ENCODE results near the gene MTA1.

Gene MTA1

GRCh38 chr14:105424861-105425260 lies 5.2 kb downstream of the MTA1 start:
- DNase-seq (ENCODE audit: low spot score), result no peak

GRCh38 chr14:105425823-105426247 lies 6.2 kb downstream of the MTA1 start:
- no peak for DNase-seq (ENCODE audit: low spot score)

GRCh38 chr14:105426416-105427130 lies 6.9 kb downstream of the MTA1 start:
- DNase-seq (ENCODE audit: low spot score), result no peak

- no peak for DNase-seq (ENCODE audit: low spot score)
These were observed 7.8 kb downstream of the MTA1 start for GRCh38 chr14:105427412-105427811.

GRCh38 chr14:105427936-105428485 lies 8.4 kb downstream of the MTA1 start:
- no peak for DNase-seq (ENCODE audit: low spot score)

GRCh38 chr14:105430042-105430441 lies 10.4 kb downstream of the MTA1 start:
- DNase-seq (ENCODE audit: low spot score), result no peak

GRCh38 chr14:105430565-105430964 lies 10.9 kb downstream of the MTA1 start:
- DNase-seq (ENCODE audit: low spot score), result no peak

- no peak for DNase-seq (ENCODE audit: low spot score)
These were observed 11.6 kb downstream of the MTA1 start for GRCh38 chr14:105431256-105431655.

- DNase-seq (ENCODE audit: low spot score), result no peak
These were observed 13.0 kb downstream of the MTA1 start for GRCh38 chr14:105432657-105433056.

- DNase-seq (ENCODE audit: low spot score), result no peak
These were observed 13.6 kb downstream of the MTA1 start for GRCh38 chr14:105433161-105433605.

GRCh38 chr14:105436402-105436801 lies 16.8 kb downstream of the MTA1 start:
- DNase-seq (ENCODE audit: low spot score), result no peak

GRCh38 chr14:105436891-105437722 lies 17.5 kb downstream of the MTA1 start:
- no peak for DNase-seq (ENCODE audit: low spot score)

- no peak for DNase-seq (ENCODE audit: low spot score)
These were observed 18.3 kb downstream of the MTA1 start for GRCh38 chr14:105437723-105438500.

- no peak for DNase-seq (ENCODE audit: low spot score)
These were observed 19.6 kb downstream of the MTA1 start for GRCh38 chr14:105439179-105439578.

GRCh38 chr14:105439710-105440553 lies 20.3 kb downstream of the MTA1 start:
- no peak for DNase-seq (ENCODE audit: low spot score)

GRCh38 chr14:105440554-105440900 lies 20.9 kb downstream of the MTA1 start:
- no peak for DNase-seq (ENCODE audit: low spot score)

- DNase-seq (ENCODE audit: low spot score), result no peak
These were observed 21.4 kb downstream of the MTA1 start for GRCh38 chr14:105440992-105441391.

GRCh38 chr14:105442125-105442524 lies 22.5 kb downstream of the MTA1 start:
- DNase-seq (ENCODE audit: low spot score), result no peak

- no peak for DNase-seq (ENCODE audit: low spot score)
These were observed 23.2 kb downstream of the MTA1 start for GRCh38 chr14:105442834-105443233.

- no peak for DNase-seq (ENCODE audit: low spot score)
These were observed 25.2 kb downstream of the MTA1 start for GRCh38 chr14:105444859-105445258.

- no peak for DNase-seq (ENCODE audit: low spot score)
These were observed 25.7 kb downstream of the MTA1 start for GRCh38 chr14:105445290-105445689.

Data from HuH-7 (cell line).